Neural progenitor cell (in vitro differentiated cells): ENCODE results near the gene GNAI3.

Experiments used
- EZH2 ChIP-seq: fragments of 200-600 bp; sonication (generic); IDR thresholded peaks from 2 replicates; pipeline ENCODE4 v1.6.1; 2017; ENCODE audit warnings: antibody characterized with exemption, mild to moderate bottlenecking, moderate library complexity
- EZH2phosphoT487 ChIP-seq: fragments of 200-600 bp; sonication (generic); IDR thresholded peaks from 2 replicates; pipeline ENCODE4 v1.6.1; 2017; ENCODE audit warnings: antibody characterized with exemption
- TF ChIP-seq, protein P1 (sequence below): fragments of 200-600 bp; sonication (generic); IDR thresholded peaks from 2 replicates; pipeline ENCODE4 v1.5.1; 2017; ENCODE audit warnings: antibody characterized with exemption, mild to moderate bottlenecking

DNA sequence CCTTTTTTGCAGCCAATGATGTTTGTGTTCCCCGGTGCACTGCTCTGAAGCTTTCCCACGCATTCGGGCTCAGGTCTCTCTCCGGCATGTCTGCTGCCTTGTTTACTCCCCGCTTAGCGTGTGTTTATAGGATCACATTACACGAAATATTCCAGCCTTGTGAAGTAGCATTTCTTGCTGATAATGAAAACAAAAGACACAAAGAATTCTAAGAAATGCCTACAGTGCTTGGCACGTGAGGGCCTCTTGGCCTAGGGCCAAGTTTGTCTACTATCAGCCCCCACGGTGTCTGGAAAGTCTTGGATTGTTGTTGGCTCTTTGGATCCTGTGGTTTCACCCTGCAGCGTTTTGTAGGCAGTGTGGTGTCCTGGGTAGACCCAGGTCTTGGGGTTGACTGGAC lies 96.3 kb downstream of the GNAI3 start:
- TF ChIP-seq, protein P1, sequence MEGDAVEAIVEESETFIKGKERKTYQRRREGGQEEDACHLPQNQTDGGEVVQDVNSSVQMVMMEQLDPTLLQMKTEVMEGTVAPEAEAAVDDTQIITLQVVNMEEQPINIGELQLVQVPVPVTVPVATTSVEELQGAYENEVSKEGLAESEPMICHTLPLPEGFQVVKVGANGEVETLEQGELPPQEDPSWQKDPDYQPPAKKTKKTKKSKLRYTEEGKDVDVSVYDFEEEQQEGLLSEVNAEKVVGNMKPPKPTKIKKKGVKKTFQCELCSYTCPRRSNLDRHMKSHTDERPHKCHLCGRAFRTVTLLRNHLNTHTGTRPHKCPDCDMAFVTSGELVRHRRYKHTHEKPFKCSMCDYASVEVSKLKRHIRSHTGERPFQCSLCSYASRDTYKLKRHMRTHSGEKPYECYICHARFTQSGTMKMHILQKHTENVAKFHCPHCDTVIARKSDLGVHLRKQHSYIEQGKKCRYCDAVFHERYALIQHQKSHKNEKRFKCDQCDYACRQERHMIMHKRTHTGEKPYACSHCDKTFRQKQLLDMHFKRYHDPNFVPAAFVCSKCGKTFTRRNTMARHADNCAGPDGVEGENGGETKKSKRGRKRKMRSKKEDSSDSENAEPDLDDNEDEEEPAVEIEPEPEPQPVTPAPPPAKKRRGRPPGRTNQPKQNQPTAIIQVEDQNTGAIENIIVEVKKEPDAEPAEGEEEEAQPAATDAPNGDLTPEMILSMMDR: no peak
- TF ChIP-seq EZH2: no peak
- TF ChIP-seq EZH2phosphoT487: no peak
